HepG2 (cell line): Measurements from ENCODE around the gene VGLL3.

Source experiments
- ELK4 ChIP-seq: sonication (generic); formaldehyde crosslinking; IDR thresholded peaks from 2 replicates; pipeline ENCODE4 v1.9.0; 2021; ENCODE audit warnings: missing genetic modification reagents, borderline replicate concordance
- JUN ChIP-seq: sonication (generic); formaldehyde crosslinking; IDR thresholded peaks from 2 replicates; pipeline ENCODE4 v1.4.0; 2020; ENCODE audit warnings: mild to moderate bottlenecking, missing genetic modification reagents
- MATR3 ChIP-seq: sonication (generic); formaldehyde crosslinking; IDR thresholded peaks from 2 replicates; pipeline ENCODE4 v1.4.0; 2020; ENCODE audit warnings: missing genetic modification reagents
- SALL2 ChIP-seq: sonication (generic); formaldehyde crosslinking; IDR thresholded peaks from 2 replicates; pipeline ENCODE4 v1.8.1; 2023; ENCODE audit warnings: mild to moderate bottlenecking, missing genetic modification reagents, inconsistent platforms
- TF ChIP-seq, protein P1 (sequence below), 2 experiments: sonication (generic) in 1 of 2; formaldehyde crosslinking in 1 of 2; IDR thresholded peaks; 2 replicates each; pipeline versions ENCODE4 v1.5.1 to v1.6.1; 2011 to 2020; ENCODE audit warnings: borderline replicate concordance in 1 of 2, low read depth in 1 of 2, low read length in 1 of 2, mild to moderate bottlenecking in 1 of 2, missing genetic modification reagents in 1 of 2, moderate library complexity in 1 of 2

- TF ChIP-seq JUN (CRISPR knock-in tag) (no peak), ELK4 (CRISPR knock-in tag) (no peak), MATR3 (CRISPR knock-in tag) (no peak), SALL2 (no peak)
- TF ChIP-seq, protein P1, sequence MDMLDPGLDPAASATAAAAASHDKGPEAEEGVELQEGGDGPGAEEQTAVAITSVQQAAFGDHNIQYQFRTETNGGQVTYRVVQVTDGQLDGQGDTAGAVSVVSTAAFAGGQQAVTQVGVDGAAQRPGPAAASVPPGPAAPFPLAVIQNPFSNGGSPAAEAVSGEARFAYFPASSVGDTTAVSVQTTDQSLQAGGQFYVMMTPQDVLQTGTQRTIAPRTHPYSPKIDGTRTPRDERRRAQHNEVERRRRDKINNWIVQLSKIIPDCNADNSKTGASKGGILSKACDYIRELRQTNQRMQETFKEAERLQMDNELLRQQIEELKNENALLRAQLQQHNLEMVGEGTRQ (IDR thresholded peaks at IDR 0.05; ENCODE audit: low read depth, low read length): no peak
- TF ChIP-seq, protein P1 (CRISPR knock-in tag; IDR thresholded peaks at IDR 0.05; ENCODE audit: borderline replicate concordance): no peak
Measured at GRCh38 chr3:86895202-86895601, 95.7 kb downstream of the VGLL3 start.
